ENCODE measurements around the gene COL1A1. TPM values are rescaled to one million over a fixed set of nuclear protein-coding genes. Genes with fewer than 3 reads are reported as not detected.
A peak's percentile ranks its signal among the peaks of the same experiment; 100 is the strongest.

The COL1A1 gene
- total and polyA plus RNA-seq, 2 donors from 2014 or later = 9.2 to 142 TPM

DNA sequence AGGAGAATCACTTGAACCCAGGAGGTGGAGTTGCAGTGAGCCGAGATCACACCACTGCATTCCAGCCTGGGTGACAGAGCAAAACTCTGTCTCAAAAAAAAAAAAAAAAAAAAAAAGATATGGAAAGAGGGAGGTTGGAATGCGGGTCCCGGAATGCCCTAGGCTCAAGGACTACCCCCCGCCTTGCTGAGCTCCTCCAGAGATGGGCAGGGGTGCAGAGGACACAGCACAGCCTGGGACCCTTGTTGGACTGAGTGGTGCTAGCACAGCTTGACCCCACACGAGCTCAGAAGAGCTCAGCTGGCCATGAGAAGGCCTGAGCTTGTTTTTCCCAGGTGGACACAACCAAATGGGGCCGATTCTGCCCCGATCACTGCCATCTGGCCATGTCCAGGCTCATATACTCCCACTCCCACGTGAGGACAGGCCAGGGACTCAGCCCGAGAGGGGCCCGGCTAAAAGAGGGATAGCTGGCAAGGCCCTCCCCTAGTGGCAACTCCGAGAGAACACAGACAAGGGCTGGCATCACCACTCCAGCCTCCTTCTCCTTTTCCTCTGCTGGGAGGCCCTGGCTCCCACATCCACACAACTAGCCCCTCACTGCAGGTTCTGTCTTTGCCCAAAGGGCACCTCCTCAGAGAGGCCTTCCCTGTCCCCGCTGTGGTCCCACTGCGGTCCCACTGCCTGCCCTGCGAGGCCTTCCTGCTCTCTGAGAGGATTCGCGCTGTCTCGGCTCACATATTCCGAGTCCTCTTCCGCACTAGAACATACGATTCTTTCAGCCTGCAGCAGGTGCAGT is 24.7 kb downstream of the COL1A1 start:
- no peak overlapping the region for H3K4me3 ChIP-seq (ENCODE audit: low read length in 3 of 3)
- H3K9ac ChIP-seq (ENCODE audit: low read length in 3 of 3) = peak overlapping the region in 1 of 3 donors; percentile 17
- peak in 1 of 5 donors; percentile 62 for DNase-seq
- no peak for FAIRE-seq
- peaks cover 0 to 19% (median 12%) of the 10 kb centered on the region in 3 donors for H3K4me1 ChIP-seq (ENCODE audit: control insufficient read depth in 2 of 3, insufficient read depth in 2 of 3, low read depth in 1 of 3, low read length in 3 of 3)
- H3K27me3 ChIP-seq (ENCODE audit: control insufficient read depth, insufficient read depth, low read length) = no peaks in the 10 kb centered on the region
- no peaks in the 10 kb centered on the region for H3K36me3 ChIP-seq (ENCODE audit: control insufficient read depth in 2 of 3, insufficient read depth in 3 of 3, low read length in 3 of 3)
- TF ChIP-seq, protein P1, sequence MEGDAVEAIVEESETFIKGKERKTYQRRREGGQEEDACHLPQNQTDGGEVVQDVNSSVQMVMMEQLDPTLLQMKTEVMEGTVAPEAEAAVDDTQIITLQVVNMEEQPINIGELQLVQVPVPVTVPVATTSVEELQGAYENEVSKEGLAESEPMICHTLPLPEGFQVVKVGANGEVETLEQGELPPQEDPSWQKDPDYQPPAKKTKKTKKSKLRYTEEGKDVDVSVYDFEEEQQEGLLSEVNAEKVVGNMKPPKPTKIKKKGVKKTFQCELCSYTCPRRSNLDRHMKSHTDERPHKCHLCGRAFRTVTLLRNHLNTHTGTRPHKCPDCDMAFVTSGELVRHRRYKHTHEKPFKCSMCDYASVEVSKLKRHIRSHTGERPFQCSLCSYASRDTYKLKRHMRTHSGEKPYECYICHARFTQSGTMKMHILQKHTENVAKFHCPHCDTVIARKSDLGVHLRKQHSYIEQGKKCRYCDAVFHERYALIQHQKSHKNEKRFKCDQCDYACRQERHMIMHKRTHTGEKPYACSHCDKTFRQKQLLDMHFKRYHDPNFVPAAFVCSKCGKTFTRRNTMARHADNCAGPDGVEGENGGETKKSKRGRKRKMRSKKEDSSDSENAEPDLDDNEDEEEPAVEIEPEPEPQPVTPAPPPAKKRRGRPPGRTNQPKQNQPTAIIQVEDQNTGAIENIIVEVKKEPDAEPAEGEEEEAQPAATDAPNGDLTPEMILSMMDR (IDR thresholded peaks at IDR 0.05; ENCODE audit: borderline replicate concordance, extremely low read depth, insufficient read depth) = no peak
- intact Hi-C loops (cut with DNase I) = no loop called here
- H3K27ac ChIP-seq (ENCODE audit: low read depth in 2 of 2, low read length in 2 of 2) = peak overlapping the region in 1 of 2 donors; percentile 69
- no peaks in the 10 kb centered on the region for H3K9me3 ChIP-seq (ENCODE audit: control insufficient read depth in 2 of 3, insufficient read depth in 1 of 3, low read length in 3 of 3)

DNA sequence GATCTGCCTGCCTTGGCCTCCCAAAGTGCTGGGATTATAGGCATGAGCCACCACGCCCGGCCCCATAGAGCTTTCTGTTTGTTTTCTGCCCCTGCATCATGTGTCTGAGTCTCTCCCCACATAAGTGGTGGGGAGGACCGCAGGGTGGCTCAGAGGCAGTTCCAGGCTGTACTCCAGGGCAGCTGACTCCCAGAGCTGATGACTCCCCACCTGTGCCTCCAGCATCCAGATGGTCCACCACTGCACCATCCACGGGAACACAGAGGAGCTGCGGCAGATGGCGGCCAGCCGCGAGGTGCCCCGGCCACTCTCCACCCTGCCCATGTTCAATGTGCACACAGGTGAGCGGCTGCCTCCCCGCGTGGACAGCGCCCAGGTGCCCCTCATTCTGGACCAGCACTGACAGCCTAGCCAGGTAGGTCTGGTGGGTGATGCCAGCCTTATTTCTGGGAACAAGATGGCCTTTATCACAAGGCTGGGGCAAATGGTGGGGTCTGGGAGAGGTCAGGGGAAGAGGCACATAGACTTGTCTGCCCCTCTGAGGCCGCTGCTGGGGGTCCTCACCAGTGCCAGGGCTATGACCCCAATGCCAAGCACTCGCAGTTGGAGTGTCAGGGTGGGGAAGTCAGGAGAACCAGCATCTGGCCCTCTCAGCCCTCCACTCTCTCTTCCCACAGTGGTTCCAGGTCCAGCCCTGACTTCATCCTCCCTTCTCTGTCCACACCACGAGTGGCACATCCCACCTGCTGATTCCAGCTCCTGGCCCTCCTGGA is 26.2 kb downstream of the COL1A1 start:
- FAIRE-seq (no peak), DNase-seq (peak in 1 of 5 donors; percentile 53)
- H3K27ac ChIP-seq (ENCODE audit: low read depth in 2 of 2, low read length in 2 of 2) = peak overlapping the region in 1 of 2 donors; percentile 43
- no peak overlapping the region for H3K4me3 ChIP-seq (ENCODE audit: low read length in 3 of 3)
- no peaks in the 10 kb centered on the region for H3K27me3 ChIP-seq (ENCODE audit: control insufficient read depth, insufficient read depth, low read length)
- intact Hi-C loops (cut with DNase I) = no loop called here
- H3K9ac ChIP-seq (ENCODE audit: low read length in 3 of 3) = peak overlapping the region in 1 of 3 donors; percentile 3
- H3K36me3 ChIP-seq (ENCODE audit: control insufficient read depth in 2 of 3, insufficient read depth in 3 of 3, low read length in 3 of 3) = no peaks in the 10 kb centered on the region
- no peaks in the 10 kb centered on the region for H3K9me3 ChIP-seq (ENCODE audit: control insufficient read depth in 2 of 3, insufficient read depth in 1 of 3, low read length in 3 of 3)
- TF ChIP-seq, protein P1 (IDR thresholded peaks at IDR 0.05; ENCODE audit: borderline replicate concordance, extremely low read depth, insufficient read depth) = no peak
- H3K4me1 ChIP-seq (ENCODE audit: control insufficient read depth in 2 of 3, insufficient read depth in 2 of 3, low read depth in 1 of 3, low read length in 3 of 3) = peaks cover 0 to 19% (median 12%) of the 10 kb centered on the region in 3 donors

DNA sequence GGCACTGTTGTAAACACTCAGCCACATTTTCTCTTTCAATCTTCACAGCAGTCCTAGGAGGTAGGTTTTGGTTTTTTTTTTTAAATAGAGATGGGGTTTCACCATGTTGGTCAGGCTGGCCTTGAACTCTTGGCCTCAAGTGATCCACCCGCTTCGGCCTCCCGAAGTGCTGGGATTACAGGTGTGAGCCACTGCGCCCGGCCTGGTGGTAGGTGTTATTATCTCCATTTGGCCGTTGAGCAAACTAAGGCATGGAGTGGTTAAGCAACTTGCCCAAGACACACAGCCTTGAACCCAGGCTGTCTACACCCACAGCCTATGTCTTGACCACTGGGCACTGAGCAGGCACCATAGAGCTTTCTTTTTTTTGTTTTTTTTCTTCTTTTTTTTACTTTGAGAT is 27.0 kb downstream of the COL1A1 start:
- H3K4me1 ChIP-seq (ENCODE audit: control insufficient read depth in 2 of 3, insufficient read depth in 2 of 3, low read depth in 1 of 3, low read length in 3 of 3) = peaks cover 0 to 19% (median 12%) of the 10 kb centered on the region in 3 donors
- TF ChIP-seq, protein P1 (IDR thresholded peaks at IDR 0.05; ENCODE audit: borderline replicate concordance, extremely low read depth, insufficient read depth) = no peak
- no peak overlapping the region for H3K9ac ChIP-seq (ENCODE audit: low read length in 3 of 3)
- no peaks in the 10 kb centered on the region for H3K9me3 ChIP-seq (ENCODE audit: control insufficient read depth in 2 of 3, insufficient read depth in 1 of 3, low read length in 3 of 3)
- intact Hi-C loops (cut with DNase I) = no loop called here
- no peak overlapping the region for H3K4me3 ChIP-seq (ENCODE audit: low read length in 3 of 3)
- H3K27ac ChIP-seq (ENCODE audit: low read depth in 2 of 2, low read length in 2 of 2) = no peak overlapping the region
- no peaks in the 10 kb centered on the region for H3K36me3 ChIP-seq (ENCODE audit: control insufficient read depth in 2 of 3, insufficient read depth in 3 of 3, low read length in 3 of 3)
- H3K27me3 ChIP-seq (ENCODE audit: control insufficient read depth, insufficient read depth, low read length) = no peaks in the 10 kb centered on the region
- peak in 1 of 5 donors; percentile 10 for DNase-seq
- FAIRE-seq = no peak
